ENCODE measurements around the gene CDC25A.
"Not testable (repeated sequence)": the region's sequence is repeated elsewhere in the genome, so short reads cannot be mapped to it uniquely, and the experiment has no call there.

CDC25A gene

GRCh38 chr3:48215876-48216275, 27.7 kb upstream of the CDC25A start:
- DNase-seq (ENCODE audit: low spot score), result no peak
- no peak for TF ChIP-seq CTCF (IDR thresholded peaks at IDR 0.05; ENCODE audit: borderline replicate concordance, control extremely low read depth, extremely low read depth, insufficient read depth, missing control alignments)
- in situ Hi-C loops (cut with MboI; ENCODE audit: low sequenced_read_pairs, unreplicated experiment), result no loop called here

DNA sequence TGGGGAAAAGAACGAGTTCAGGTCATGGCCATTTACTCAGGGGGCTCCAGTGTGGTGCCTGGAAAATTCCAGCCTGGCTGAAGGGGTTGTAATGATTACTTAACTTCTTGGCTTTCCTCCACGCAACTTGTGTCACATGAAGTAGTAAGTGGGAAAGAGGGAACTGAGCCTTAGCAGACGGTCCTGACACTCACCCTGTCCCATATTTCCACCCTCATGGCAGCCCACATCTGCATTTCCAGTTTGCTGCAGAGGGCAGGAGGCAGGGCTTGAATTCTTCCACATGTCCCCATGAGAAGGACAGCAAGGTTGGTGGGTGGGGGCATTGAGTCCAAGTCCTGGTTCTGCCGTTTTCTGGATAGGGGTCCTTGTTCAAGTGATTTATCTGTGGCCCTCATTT, 27.2 kb upstream of the CDC25A start:
- in situ Hi-C loops (cut with MboI; ENCODE audit: low sequenced_read_pairs, unreplicated experiment), result no loop called here
- no peak for TF ChIP-seq CTCF (IDR thresholded peaks at IDR 0.05; ENCODE audit: borderline replicate concordance, control extremely low read depth, extremely low read depth, insufficient read depth, missing control alignments)
- DNase-seq (ENCODE audit: low spot score), result no peak

- in situ Hi-C loops (cut with MboI; ENCODE audit: low sequenced_read_pairs, unreplicated experiment), result no loop called here
- no peak for DNase-seq (ENCODE audit: low spot score)
- TF ChIP-seq CTCF (IDR thresholded peaks at IDR 0.05; ENCODE audit: borderline replicate concordance, control extremely low read depth, extremely low read depth, insufficient read depth, missing control alignments), result no peak
Observed at GRCh38 chr3:48215019-48215418, 26.8 kb upstream of the CDC25A start.

- no peak for TF ChIP-seq CTCF (IDR thresholded peaks at IDR 0.05; ENCODE audit: borderline replicate concordance, control extremely low read depth, extremely low read depth, insufficient read depth, missing control alignments)
- in situ Hi-C loops (cut with MboI; ENCODE audit: low sequenced_read_pairs, unreplicated experiment), result no loop called here
- DNase-seq (ENCODE audit: low spot score), result no peak
Observed at GRCh38 chr3:48214225-48214624, 26.0 kb upstream of the CDC25A start.

GRCh38 chr3:48211776-48212175, 23.6 kb upstream of the CDC25A start:
- DNase-seq (ENCODE audit: low spot score); in situ Hi-C loops (cut with MboI; ENCODE audit: low sequenced_read_pairs, unreplicated experiment): not testable (repeated sequence)

DNA sequence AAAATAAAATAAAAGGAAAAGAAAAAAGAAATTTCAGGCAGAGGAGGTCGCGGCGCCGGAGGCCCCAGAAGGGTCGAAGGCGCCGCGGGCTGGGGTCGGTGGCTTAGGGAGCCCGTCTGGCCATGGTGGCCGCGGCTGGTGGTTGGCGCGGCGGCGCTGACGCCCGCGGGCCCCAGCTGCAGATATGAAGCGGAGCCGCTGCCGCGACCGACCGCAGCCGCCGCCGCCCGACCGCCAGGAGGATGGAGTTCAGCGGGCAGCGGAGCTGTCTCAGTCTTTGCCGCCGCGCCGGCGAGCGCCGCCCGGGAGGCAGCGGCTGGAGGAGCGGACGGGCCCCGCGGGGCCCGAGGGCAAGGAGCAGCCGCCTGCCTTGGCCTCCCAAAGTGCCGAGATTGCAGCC, 22.3 kb upstream of the CDC25A start:
- DNase-seq (ENCODE audit: low spot score); in situ Hi-C loops (cut with MboI; ENCODE audit: low sequenced_read_pairs, unreplicated experiment): not testable (repeated sequence)

DNA sequence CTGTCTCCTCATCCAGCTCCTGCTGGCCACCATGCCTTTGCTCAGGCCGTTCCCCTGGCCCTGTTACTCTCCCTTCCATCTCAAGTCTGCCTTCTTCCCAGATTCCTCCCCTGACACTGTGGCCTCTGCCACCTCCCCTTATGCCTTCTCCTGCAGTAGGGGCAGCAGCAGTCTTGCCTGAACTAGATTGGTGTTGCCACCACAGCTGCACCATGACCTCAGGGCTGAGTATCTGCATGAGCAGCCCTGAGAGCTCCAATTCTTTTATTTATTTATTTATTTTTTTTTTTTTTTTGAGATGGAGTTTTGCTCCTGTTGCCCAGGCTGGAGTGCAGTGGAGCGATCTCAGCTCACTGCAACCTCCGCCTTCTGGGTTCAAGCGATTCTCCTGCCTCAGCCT, 21.2 kb upstream of the CDC25A start:
- no peak for TF ChIP-seq CTCF (IDR thresholded peaks at IDR 0.05; ENCODE audit: borderline replicate concordance, control extremely low read depth, extremely low read depth, insufficient read depth, missing control alignments)
- no peak for DNase-seq (ENCODE audit: low spot score)
- in situ Hi-C loops (cut with MboI; ENCODE audit: low sequenced_read_pairs, unreplicated experiment), result no loop called here

- in situ Hi-C loops (cut with MboI; ENCODE audit: low sequenced_read_pairs, unreplicated experiment), result no loop called here
- DNase-seq (ENCODE audit: low spot score), result no peak
- TF ChIP-seq CTCF (IDR thresholded peaks at IDR 0.05; ENCODE audit: borderline replicate concordance, control extremely low read depth, extremely low read depth, insufficient read depth, missing control alignments), result no peak
Observed at GRCh38 chr3:48208076-48208475, 19.9 kb upstream of the CDC25A start.
